GM12875 (cell line): ENCODE measurements around the gene ROBO1.

ENCODE experiments used
- H3K4me3 ChIP-seq: one replicate; pipeline ENCODE4 v1.5.1; 2011; ENCODE audit warnings: low read depth, low read length, control low read depth
- CTCF ChIP-seq: IDR thresholded peaks from 2 replicates; pipeline ENCODE4 v1.5.1; 2011; ENCODE audit warnings: low read depth, mild to moderate bottlenecking, control low read depth, inconsistent platforms, low read length, moderate library complexity, borderline replicate concordance; ENCODE audit not compliant: insufficient read depth

The ROBO1 gene

DNA sequence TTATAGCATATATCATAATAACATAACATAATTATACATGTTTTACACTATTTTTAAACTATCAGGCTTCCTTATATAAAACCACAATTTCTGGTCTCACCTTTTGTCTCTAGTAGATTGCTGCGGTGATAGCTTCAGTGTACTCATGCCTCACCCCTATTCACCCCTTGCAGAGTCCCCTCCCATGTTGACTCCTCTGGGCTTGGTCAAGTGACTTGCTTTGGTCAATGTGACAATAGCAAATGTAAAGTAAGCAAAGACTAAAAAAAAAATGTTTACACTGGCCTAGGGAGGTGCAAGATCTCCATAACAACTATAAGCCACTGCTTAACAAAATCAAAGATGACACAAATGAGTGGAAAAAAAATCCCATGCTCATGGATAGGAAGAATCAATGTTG, 537.5 kb downstream of the ROBO1 start:
- TF ChIP-seq CTCF = no peak
- no peak overlapping the region for H3K4me3 ChIP-seq

- TF ChIP-seq CTCF = no peak
- H3K4me3 ChIP-seq = no peak overlapping the region
These were observed 550.7 kb downstream of the ROBO1 start for GRCh38 chr3:79217096-79217495.

- no peak for TF ChIP-seq CTCF
- no peak overlapping the region for H3K4me3 ChIP-seq
These were observed 552.5 kb downstream of the ROBO1 start for GRCh38 chr3:79215286-79215685.

DNA sequence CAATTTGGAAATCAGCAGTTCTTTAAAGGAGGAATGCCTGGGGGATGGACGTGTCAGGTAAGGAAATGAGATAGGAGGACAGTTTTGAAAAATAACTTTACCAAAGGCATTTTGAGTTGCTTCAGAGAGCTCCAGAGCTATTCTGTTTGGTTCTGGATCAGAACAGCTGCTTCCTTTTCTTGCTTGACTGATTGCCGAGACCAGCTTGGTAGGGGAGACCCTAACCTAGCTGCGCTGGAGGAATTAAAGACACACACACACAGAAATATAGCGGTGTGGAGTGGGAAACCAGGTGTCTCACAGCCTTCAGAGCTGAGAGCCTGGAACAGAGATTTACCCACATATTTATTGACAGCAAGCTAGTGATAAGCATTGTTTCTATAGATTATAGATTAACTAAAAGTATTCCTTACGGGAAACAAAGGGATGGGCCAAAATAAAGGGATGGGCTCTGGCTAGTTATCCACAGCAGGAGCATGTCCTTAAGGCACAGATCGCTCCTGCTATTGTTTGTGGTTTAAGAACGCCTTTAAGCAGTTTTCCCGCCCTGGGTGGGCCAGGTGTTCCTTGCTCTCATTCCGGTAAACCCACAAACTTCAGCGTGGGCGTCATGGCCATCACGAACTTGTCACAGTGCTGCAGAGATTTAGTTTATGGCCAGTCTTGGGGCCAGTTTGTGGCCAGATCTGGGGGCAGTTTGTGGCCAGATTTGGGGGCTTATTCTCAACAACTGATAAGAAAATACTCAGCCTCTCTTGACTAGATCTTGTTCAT, 556.0 kb downstream of the ROBO1 start:
- H3K4me3 ChIP-seq = no peak overlapping the region
- no peak for TF ChIP-seq CTCF

GRCh38 chr3:79204351-79204750, 563.4 kb downstream of the ROBO1 start:
- no peak overlapping the region for H3K4me3 ChIP-seq
- TF ChIP-seq CTCF = no peak

GRCh38 chr3:79203144-79203519, 564.7 kb downstream of the ROBO1 start:
- no peak for TF ChIP-seq CTCF
- H3K4me3 ChIP-seq = no peak overlapping the region

GRCh38 chr3:79202471-79203143, 565.2 kb downstream of the ROBO1 start:
- H3K4me3 ChIP-seq = no peak overlapping the region
- TF ChIP-seq CTCF = no peak
